ENCODE results near the gene OR1K1. TPM values are rescaled to one million over a fixed set of nuclear protein-coding genes. Genes with fewer than 3 reads are reported as not detected.

OR1K1 gene
- total RNA-seq, 1 donor from 2014 or later = not detected

GRCh38 chr9:122844137-122844536 lies 44.2 kb downstream of the OR1K1 start:
- intact Hi-C loops (cut with DNase I) = no loop called here
- no peak for DNase-seq (ENCODE audit: low spot score)

- intact Hi-C loops (cut with DNase I) = no loop called here
Measured at GRCh38 chr9:122845116-122845515, 45.2 kb downstream of the OR1K1 start.

GRCh38 chr9:122846371-122846940 lies 46.5 kb downstream of the OR1K1 start:
- DNase-seq (ENCODE audit: low spot score) = no peak
- intact Hi-C loops (cut with DNase I) = no loop called here

More at GRCh38 chr9:122845116-122845515, 45.2 kb downstream of the OR1K1 start:
- DNase-seq (ENCODE audit: low spot score) = no peak

- intact Hi-C loops (cut with DNase I) = no loop called here
- no peak for DNase-seq (ENCODE audit: low spot score)
Measured at GRCh38 chr9:122848256-122848943, 48.5 kb downstream of the OR1K1 start.

Other genes with a start within 250 kb of the OR1K1 start
- not detected for gene OR1N2, start 247.0 kb upstream of the OR1K1 start, total RNA-seq
- not detected for gene OR1L8, start 216.7 kb upstream of the OR1K1 start, total RNA-seq
- not detected for gene OR1Q1, start 185.4 kb upstream of the OR1K1 start, total RNA-seq
- not detected for gene OR1B1, start 142.5 kb upstream of the OR1K1 start, total RNA-seq
- gene OR1L1, start 138.4 kb upstream of the OR1K1 start, total RNA-seq = not detected
- gene OR1L3, start 125.0 kb upstream of the OR1K1 start, total RNA-seq = not detected
- not detected for gene OR1L4, start 76.1 kb upstream of the OR1K1 start, total RNA-seq
- not detected for gene OR1L6, start 57.8 kb upstream of the OR1K1 start, total RNA-seq
- gene OR5C1, start 11.2 kb upstream of the OR1K1 start, total RNA-seq = not detected
- 9.0 TPM for gene PDCL, start 28.5 kb downstream of the OR1K1 start, total RNA-seq
- 47.3 TPM for gene RC3H2, start 105.2 kb downstream of the OR1K1 start, total RNA-seq
- 6.6 TPM for gene ZBTB6, start 113.2 kb downstream of the OR1K1 start, total RNA-seq
- 4.1 TPM for gene ZBTB26, start 131.4 kb downstream of the OR1K1 start, total RNA-seq
- 49.3 TPM for gene RABGAP1, start 140.9 kb downstream of the OR1K1 start, total RNA-seq
- gene GPR21, start 233.5 kb downstream of the OR1K1 start, total RNA-seq = 1.0 TPM